ENCODE data around the gene TOR1A.

DNA sequence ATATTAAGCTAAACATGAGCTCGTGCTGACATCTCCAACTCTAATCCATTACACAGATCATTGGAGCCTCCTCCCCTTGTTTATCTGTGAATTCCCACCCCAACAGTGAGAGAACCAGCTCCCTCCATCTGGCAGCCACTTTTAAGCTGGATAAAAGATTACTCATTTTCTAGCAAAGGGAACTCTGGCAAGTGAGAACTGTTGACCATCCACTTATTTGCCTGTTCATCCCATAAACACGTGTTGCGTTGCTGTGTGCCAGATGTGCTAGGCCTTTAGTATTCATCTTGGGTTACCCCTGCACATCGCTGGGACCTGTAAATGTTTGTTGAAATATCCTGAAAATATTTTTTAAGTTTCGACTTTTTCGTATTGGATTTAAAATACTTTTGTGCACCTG, 2.4 kb upstream of the TOR1A start:
- TF ChIP-seq POLR2A (IDR thresholded peaks at IDR 0.05; ENCODE audit: low read length) (no peak), SMC3 (IDR thresholded peaks at IDR 0.05) (no peak)

Data from A549 (cell line).